ENCODE results near the gene AP1M1.

AP1M1 gene

GRCh38 chr19:16202320-16203255 lies 4.9 kb downstream of the AP1M1 start:
- FAIRE-seq (peak; percentile 24), DNase-seq (ENCODE audit: insufficient read length) (peak; percentile 13)
- TF ChIP-seq POLR2AphosphoS5 (IDR thresholded peaks at IDR 0.05; ENCODE audit: low read depth, low read length) (no peak), TAF1 (IDR thresholded peaks at IDR 0.05; ENCODE audit: borderline replicate concordance, low read depth, low read length) (no peak), POLR2A (IDR thresholded peaks at IDR 0.05; ENCODE audit: low read depth, low read length) (no peak)

GRCh38 chr19:16203256-16204004 lies 5.7 kb downstream of the AP1M1 start:
- TF ChIP-seq POLR2A (IDR thresholded peaks at IDR 0.05; ENCODE audit: low read depth, low read length) (no peak), POLR2AphosphoS5 (IDR thresholded peaks at IDR 0.05; ENCODE audit: low read depth, low read length) (no peak), TAF1 (IDR thresholded peaks at IDR 0.05; ENCODE audit: borderline replicate concordance, low read depth, low read length) (no peak)
- DNase-seq (ENCODE audit: insufficient read length) (peak; percentile 5), FAIRE-seq (no peak)

- FAIRE-seq (no peak), DNase-seq (ENCODE audit: insufficient read length) (peak; percentile 3)
- TF ChIP-seq POLR2A (IDR thresholded peaks at IDR 0.05; ENCODE audit: low read depth, low read length) (no peak), TAF1 (IDR thresholded peaks at IDR 0.05; ENCODE audit: borderline replicate concordance, low read depth, low read length) (no peak), POLR2AphosphoS5 (IDR thresholded peaks at IDR 0.05; ENCODE audit: low read depth, low read length) (no peak)
Measured at GRCh38 chr19:16204005-16204294, 6.2 kb downstream of the AP1M1 start.

GRCh38 chr19:16205205-16206045 lies 7.7 kb downstream of the AP1M1 start:
- DNase-seq (ENCODE audit: insufficient read length) (no peak), FAIRE-seq (no peak)
- no peak; the same call in 1 of the 2 replicates for TF ChIP-seq POLR2A (IDR thresholded peaks at IDR 0.05; ENCODE audit: low read depth, low read length)
- TF ChIP-seq POLR2AphosphoS5 (IDR thresholded peaks at IDR 0.05; ENCODE audit: low read depth, low read length) = no peak
- no peak for TF ChIP-seq TAF1 (IDR thresholded peaks at IDR 0.05; ENCODE audit: borderline replicate concordance, low read depth, low read length)

- TF ChIP-seq POLR2A (IDR thresholded peaks at IDR 0.05; ENCODE audit: low read depth, low read length) (no peak), TAF1 (IDR thresholded peaks at IDR 0.05; ENCODE audit: borderline replicate concordance, low read depth, low read length) (no peak), POLR2AphosphoS5 (IDR thresholded peaks at IDR 0.05; ENCODE audit: low read depth, low read length) (no peak)
- no peak for FAIRE-seq
- DNase-seq (ENCODE audit: insufficient read length) = peak; percentile 3
Measured at GRCh38 chr19:16206046-16206605, 8.4 kb downstream of the AP1M1 start.

GRCh38 chr19:16206637-16207036 lies 8.9 kb downstream of the AP1M1 start:
- DNase-seq (ENCODE audit: insufficient read length) (no peak), FAIRE-seq (no peak)
- no peak for TF ChIP-seq POLR2AphosphoS5 (IDR thresholded peaks at IDR 0.05; ENCODE audit: low read depth, low read length)
- no peak for TF ChIP-seq POLR2A (IDR thresholded peaks at IDR 0.05; ENCODE audit: low read depth, low read length)
- TF ChIP-seq TAF1 (IDR thresholded peaks at IDR 0.05; ENCODE audit: borderline replicate concordance, low read depth, low read length) = no peak

GRCh38 chr19:16207063-16207462 lies 9.4 kb downstream of the AP1M1 start:
- TF ChIP-seq POLR2A (IDR thresholded peaks at IDR 0.05; ENCODE audit: low read depth, low read length) (no peak), TAF1 (IDR thresholded peaks at IDR 0.05; ENCODE audit: borderline replicate concordance, low read depth, low read length) (no peak), POLR2AphosphoS5 (IDR thresholded peaks at IDR 0.05; ENCODE audit: low read depth, low read length) (no peak)
- DNase-seq (ENCODE audit: insufficient read length) (no peak), FAIRE-seq (no peak)

GRCh38 chr19:16207490-16208025 lies 9.8 kb downstream of the AP1M1 start:
- FAIRE-seq (no peak), DNase-seq (ENCODE audit: insufficient read length) (no peak)
- TF ChIP-seq POLR2A (IDR thresholded peaks at IDR 0.05; ENCODE audit: low read depth, low read length) = no peak
- no peak for TF ChIP-seq POLR2AphosphoS5 (IDR thresholded peaks at IDR 0.05; ENCODE audit: low read depth, low read length)
- no peak for TF ChIP-seq TAF1 (IDR thresholded peaks at IDR 0.05; ENCODE audit: borderline replicate concordance, low read depth, low read length)

GRCh38 chr19:16208064-16208759 lies 10.5 kb downstream of the AP1M1 start:
- no peak for TF ChIP-seq TAF1 (IDR thresholded peaks at IDR 0.05; ENCODE audit: borderline replicate concordance, low read depth, low read length)
- TF ChIP-seq POLR2A (IDR thresholded peaks at IDR 0.05; ENCODE audit: low read depth, low read length) = no peak
- peak; percentile 21; the same call in 1 of the 2 replicates for TF ChIP-seq POLR2AphosphoS5 (IDR thresholded peaks at IDR 0.05; ENCODE audit: low read depth, low read length)
- FAIRE-seq (no peak), DNase-seq (ENCODE audit: insufficient read length) (no peak)

All from GM12892 (cell line).